ENCODE results near the gene ATCAY.
"Not testable (repeated sequence)": the region's sequence is repeated elsewhere in the genome, so short reads cannot be mapped to it uniquely, and the experiment has no call there.

ATCAY gene

GRCh38 chr19:3959766-3960131, 79.3 kb downstream of the ATCAY start:
- Histone ChIP-seq H3K4me3 (ENCODE audit: low read depth, low read length) (no peak overlapping the region), H3K36me3 (replicated peaks) (peaks cover 83% of the 10 kb centered on the region), H3K27ac (no peak overlapping the region), H3K27me3 (replicated peaks) (no peaks in the 10 kb centered on the region)
- no peak for DNase-seq
- TF ChIP-seq CTCF (IDR thresholded peaks at IDR 0.05; ENCODE audit: low read depth, low read length, missing control alignments): no peak
- in situ Hi-C loops (cut with HindIII; ENCODE audit: low pct_ligation_motif_present, low sequenced_read_pairs): no loop called here

GRCh38 chr19:3961007-3961406, 80.5 kb downstream of the ATCAY start:
- TF ChIP-seq CTCF (IDR thresholded peaks at IDR 0.05; ENCODE audit: low read depth, low read length, missing control alignments): no peak
- in situ Hi-C loops (cut with HindIII; ENCODE audit: low pct_ligation_motif_present, low sequenced_read_pairs): no loop called here
- H3K27ac ChIP-seq: no peak overlapping the region
- no peak overlapping the region for H3K4me3 ChIP-seq (ENCODE audit: low read depth, low read length)
- no peak for DNase-seq
- H3K36me3 ChIP-seq (replicated peaks): peaks cover 88% of the 10 kb centered on the region
- H3K27me3 ChIP-seq (replicated peaks): no peaks in the 10 kb centered on the region

GRCh38 chr19:3963458-3964255, 83.2 kb downstream of the ATCAY start:
- TF ChIP-seq CTCF (IDR thresholded peaks at IDR 0.05; ENCODE audit: low read depth, low read length, missing control alignments): no peak
- Histone ChIP-seq H3K27ac (no peak overlapping the region), H3K36me3 (replicated peaks) (peaks cover 91% of the 10 kb centered on the region), H3K27me3 (replicated peaks) (no peaks in the 10 kb centered on the region), H3K4me3 (ENCODE audit: low read depth, low read length) (no peak overlapping the region)
- in situ Hi-C loops (cut with HindIII; ENCODE audit: low pct_ligation_motif_present, low sequenced_read_pairs): no loop called here
- DNase-seq: no peak

GRCh38 chr19:3964256-3965194, 84.0 kb downstream of the ATCAY start:
- no peak overlapping the region for H3K27ac ChIP-seq
- no peak for TF ChIP-seq CTCF (IDR thresholded peaks at IDR 0.05; ENCODE audit: low read depth, low read length, missing control alignments)
- DNase-seq: no peak
- in situ Hi-C loops (cut with HindIII; ENCODE audit: low pct_ligation_motif_present, low sequenced_read_pairs): no loop called here
- H3K36me3 ChIP-seq (replicated peaks): peaks cover 83% of the 10 kb centered on the region
- no peaks in the 10 kb centered on the region for H3K27me3 ChIP-seq (replicated peaks)
- no peak overlapping the region for H3K4me3 ChIP-seq (ENCODE audit: low read depth, low read length)

GRCh38 chr19:3966051-3967017, 85.8 kb downstream of the ATCAY start:
- no peak for DNase-seq
- H3K36me3 ChIP-seq (replicated peaks): peaks cover 67% of the 10 kb centered on the region
- H3K4me3 ChIP-seq (ENCODE audit: low read depth, low read length): no peak overlapping the region
- no peak for TF ChIP-seq CTCF (IDR thresholded peaks at IDR 0.05; ENCODE audit: low read depth, low read length, missing control alignments)
- in situ Hi-C loops (cut with HindIII; ENCODE audit: low pct_ligation_motif_present, low sequenced_read_pairs): no loop called here
- H3K27ac ChIP-seq: no peak overlapping the region
- no peaks in the 10 kb centered on the region for H3K27me3 ChIP-seq (replicated peaks)

- Histone ChIP-seq H3K27ac (peak overlapping the region; percentile 94), H3K36me3 (replicated peaks) (peaks cover 57% of the 10 kb centered on the region)
- not testable (repeated sequence) for H3K4me3 ChIP-seq (ENCODE audit: low read depth, low read length)
Observed at GRCh38 chr19:3967983-3968382, 87.5 kb downstream of the ATCAY start.

More at GRCh38 chr19:3967983-3968382, 87.5 kb downstream of the ATCAY start:
- H3K27me3 ChIP-seq (replicated peaks); in situ Hi-C loops (cut with HindIII; ENCODE audit: low pct_ligation_motif_present, low sequenced_read_pairs); DNase-seq: not testable (repeated sequence)
